Neural progenitor cell (in vitro differentiated cells): Measurements from ENCODE around the gene ASIC2.

Experiments used
- CTCF ChIP-seq: fragments of 200-600 bp; sonication (generic); IDR thresholded peaks from 2 replicates; pipeline ENCODE4 v1.5.1; 2017; ENCODE audit warnings: antibody characterized with exemption, mild to moderate bottlenecking
- EZH2 ChIP-seq: fragments of 200-600 bp; sonication (generic); IDR thresholded peaks from 2 replicates; pipeline ENCODE4 v1.6.1; 2017; ENCODE audit warnings: antibody characterized with exemption, mild to moderate bottlenecking, moderate library complexity

- peak; percentile 96 for TF ChIP-seq CTCF
- no peak for TF ChIP-seq EZH2
Observed at GRCh38 chr17:33038740-33039139, 254.4 kb downstream of the ASIC2 start.
